CD4-positive, alpha-beta T cell treated with Interleukin-4 for 1 hour (primary cell): ENCODE results near the gene NAXE.
"Not testable (repeated sequence)": the region's sequence is repeated elsewhere in the genome, so short reads cannot be mapped to it uniquely, and the experiment has no call there.

Source experiments
- DNase-seq, 2 donors: peaks; one replicate each; pipeline ENCODE4 v3.0.0-alpha.2; 2020 to 2022

Gene NAXE

DNA sequence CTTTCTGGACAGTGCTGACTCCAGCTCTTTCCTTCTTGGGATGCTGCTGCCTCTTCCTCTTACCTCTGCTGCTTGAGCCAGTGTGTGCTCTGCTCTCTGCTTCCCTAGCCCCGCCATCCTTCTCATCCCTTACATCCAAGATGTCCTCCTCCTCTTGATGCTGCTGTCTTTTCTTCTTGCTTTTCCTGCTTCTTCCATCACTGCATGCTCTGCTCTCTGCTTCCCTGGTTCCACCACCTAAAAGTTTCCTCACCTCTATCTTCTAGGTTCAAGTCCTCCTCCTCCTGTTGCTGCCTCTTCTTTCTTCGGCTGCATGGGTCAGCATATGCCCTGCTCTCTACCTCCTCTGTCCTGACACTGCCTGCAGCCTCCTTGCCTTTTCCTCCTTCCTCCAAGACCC is 3.4 kb downstream of the NAXE start:
- no peak for DNase-seq

DNA sequence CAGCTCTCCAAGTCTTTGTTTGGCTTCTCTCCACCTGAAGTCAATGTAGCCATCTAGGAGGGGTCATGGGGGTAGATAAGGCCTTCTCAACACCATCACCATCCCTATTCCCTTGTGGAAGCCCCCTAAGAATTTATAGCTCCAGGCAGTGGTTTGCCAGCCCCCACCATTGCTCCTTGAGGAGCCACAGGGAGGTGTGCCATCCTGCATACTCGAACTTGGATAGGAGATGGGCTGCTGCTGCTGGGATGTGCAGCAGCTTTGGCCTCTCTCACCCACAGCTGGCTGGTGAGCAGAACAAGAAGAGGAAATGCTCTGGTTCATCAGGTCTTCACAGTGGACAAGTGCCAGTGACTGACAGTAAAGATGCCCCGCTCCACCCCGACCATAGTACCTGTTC is 4.8 kb downstream of the NAXE start:
- DNase-seq, result no peak

DNA sequence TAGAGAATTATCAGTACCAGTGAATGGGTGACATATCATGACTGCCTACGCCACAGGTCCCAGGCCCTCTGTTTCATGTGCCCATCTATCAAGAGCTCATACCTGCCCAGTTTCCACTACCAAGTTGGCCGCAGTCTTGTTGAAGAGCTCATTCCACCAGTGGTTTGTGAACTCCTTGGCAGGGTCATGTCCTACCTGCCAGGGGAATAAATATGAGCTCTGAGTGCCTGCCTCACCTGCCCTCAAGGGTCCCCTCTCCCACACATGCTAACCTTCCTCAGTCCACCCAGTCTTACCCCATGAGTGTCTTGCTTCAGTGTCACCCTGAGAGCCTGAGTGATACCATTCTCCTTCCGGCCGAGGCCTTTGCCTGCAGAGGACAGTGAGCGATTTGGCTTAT is 6.5 kb downstream of the NAXE start:
- DNase-seq, result no peak

DNA sequence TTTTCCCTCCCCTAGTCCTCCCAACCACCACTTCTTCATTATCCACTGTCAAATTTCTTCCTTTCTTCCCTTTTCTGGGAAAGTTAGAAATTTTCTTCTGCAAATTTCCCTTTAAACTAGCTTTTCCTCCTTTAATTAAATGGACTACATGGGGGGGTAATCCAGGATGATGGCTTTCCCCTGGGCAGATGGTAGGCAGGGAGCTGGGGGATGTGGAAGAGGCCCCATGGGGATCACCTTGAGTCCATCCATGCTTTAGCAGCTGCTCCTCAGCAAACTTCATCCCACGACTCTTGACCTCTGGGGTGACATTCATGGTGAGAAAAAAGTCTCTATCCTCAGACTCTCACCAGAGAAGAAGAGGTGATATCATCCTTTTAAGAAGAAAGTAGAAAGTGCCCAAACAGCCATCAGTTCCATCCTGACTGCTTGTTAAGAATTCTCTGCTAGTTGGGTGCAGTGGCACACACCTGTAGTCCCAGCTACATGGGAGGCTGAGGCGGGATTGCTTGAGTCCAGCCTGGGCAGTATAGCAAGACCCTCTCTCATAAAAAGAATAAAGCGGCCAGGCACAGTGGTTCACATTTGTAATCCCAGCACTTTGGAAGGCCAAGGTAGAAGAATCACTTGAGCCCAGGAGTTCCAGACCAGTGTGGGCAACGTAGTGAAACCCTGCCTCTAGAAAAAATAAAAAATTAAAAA is 7.3 kb downstream of the NAXE start:
- DNase-seq, result no peak

DNA sequence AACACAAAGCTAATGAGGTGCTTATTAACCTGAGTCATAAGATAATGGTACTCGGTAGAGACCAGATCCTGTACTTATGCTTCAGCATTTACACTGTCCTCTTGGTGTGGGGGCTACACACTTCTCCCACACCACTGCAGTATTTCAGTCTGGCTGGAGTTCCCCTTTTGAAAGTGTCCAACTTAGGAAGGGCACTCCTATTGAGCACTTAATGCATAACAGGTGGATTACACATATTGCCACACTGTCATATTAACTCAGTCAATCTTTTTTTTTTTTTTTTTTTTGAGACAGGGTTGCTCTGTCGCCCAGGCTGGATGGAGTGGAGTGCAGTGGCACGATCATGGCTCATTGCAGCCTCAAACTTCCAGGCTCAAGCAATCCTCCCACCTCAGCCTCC is 8.2 kb downstream of the NAXE start:
- DNase-seq, result peak in 1 of 2 donors; percentile 47

DNA sequence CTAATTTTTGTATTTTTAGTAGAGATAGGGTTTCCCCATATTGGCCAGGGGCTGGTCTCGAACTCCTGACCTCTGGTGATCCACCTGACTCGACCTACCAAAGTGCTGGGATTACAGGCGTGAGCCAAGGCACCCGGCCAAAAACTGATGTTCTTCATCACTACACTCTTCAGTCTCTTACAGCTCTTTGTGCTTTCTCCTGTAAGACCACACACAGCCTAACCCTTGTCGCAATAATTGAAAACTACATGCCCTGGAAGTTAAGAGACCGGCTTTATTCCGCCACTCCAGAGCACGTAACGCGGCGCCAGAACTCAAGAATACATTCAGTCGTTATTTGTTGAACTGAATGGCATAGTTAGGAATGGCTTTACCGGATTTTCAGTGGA is 9.2 kb downstream of the NAXE start:
- no peak for DNase-seq

DNA sequence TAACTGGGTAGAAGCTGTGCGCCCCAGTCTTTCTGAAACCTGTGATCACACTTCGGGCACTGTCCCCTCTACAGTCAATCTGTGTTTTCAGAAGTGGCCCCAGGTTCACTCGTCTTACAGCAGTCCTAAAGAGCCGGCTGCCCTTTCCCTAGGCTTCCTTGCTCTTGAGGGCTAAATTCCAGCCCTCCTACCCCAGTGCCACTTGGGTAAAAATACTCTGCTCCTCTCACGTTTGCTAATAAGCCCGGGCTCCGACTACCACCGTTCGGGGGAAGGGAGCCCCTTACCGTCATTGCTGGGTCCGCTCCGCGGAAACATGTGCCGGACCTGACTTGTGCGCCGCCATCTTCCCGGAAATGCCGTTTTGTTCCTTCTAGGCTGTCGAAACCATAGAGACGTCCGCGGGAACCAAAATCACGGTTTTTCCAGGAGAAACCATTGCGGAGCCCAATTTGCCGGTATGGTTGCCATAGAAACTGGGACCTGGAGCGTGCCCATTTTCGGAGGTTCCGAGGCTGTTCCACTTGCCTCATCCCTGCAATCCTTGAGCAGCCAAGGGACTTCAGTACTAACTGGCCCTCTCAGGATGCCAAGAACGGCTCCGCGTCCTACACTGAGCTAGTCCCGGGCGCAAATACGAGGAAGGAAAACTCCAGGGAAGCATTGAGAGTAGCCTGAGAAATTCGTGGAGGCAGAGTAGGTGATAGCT is 9.7 kb downstream of the NAXE start, which contains the start of gene GPATCH4:
Gene GPATCH4, minus strand, starts transcription at position 358 of the 709 bp plus-strand sequence.
- DNase-seq, result peak; percentile 82 to 88

DNA sequence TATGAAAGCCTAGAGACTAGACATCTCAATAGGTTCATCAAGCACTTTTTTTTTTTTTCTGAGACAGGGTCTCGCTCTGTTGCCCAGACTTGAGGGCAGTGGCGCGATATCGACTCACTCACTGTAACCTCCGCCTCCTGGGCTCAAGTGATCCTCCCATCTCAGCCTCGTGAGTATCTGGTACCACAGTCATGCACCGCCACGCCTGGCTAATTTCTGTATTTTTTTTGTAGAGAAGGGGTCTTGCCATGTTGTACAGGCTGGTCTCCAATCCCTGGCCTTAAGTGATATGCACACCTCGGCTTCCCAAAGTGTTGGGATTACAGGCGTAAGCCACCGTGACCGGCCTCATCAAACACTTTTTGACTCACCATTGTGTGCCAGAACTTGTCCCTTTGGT is 10.3 kb downstream of the NAXE start:
- DNase-seq, result no peak

DNA sequence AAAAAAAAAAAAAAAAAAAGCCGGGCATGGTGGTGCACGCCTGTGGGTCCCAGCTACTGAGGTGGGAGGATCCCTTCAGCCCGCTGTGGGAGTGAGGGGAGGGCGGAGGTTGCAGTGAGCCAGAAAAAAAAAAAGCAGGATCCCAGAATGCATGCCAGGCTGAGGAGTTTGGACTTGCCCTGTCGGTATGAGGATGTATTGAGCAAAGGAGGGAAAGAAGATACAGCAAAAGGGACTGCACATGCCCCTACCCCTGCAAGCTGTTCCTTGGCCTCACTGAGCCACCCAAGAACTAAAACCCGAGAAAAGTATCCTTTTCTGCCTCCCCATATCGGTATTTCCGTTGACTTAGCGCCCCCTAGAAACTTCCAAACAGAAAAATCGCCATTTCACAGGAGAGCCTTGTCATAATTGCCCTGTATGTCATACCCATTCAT is 11.0 kb downstream of the NAXE start:
- peak in 1 of 2 donors; percentile 37 for DNase-seq

DNA sequence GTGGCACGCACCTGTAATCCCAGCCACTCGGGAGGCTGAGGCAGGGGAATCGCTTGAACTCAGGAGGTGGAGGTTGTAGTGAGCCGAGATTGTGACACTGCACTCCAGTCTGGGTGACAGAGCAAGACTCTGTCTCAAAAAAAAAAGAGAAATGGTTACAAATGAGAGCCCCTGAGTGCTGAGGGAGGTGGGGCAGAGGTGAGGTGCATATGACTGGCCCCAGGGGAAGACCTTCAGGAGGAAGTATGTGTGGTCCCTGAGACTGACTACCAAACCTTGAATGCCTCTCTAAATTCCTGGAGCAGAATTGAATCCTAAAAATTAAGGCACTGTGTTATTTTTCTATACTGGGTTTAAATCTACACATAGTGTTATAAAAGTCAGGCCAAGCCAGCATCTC is 15.8 kb downstream of the NAXE start:
- peak in 1 of 2 donors; percentile 37 for DNase-seq

DNA sequence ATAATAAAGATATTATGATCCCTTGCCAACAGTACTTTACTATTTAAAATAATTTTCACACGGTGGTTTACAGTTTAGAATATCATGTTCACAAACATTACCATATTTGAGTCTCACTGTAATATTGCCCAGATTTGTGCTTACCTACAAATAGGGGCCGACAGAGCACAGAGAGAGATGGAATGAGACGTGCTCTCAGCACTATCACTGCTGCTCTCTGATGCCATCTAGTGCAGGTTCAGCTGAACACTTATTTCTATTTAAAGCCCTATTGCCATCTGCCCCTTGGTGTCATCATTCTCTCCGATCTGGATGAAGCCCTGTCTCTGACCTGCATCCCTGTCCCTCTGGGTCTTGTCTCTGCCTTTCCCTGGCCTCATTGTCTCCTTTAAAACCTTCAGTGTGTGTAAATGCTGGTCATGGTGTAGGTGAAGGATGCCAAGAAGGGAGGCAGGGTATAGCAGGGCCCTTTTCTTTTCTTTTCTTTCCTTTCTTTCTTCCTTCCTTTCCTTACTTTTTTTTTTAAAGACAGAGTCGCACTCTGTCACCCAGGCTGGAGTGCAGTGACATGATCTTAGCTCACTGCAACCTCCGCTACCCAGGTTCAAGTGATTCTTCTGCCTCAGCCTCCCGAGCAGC is 16.6 kb downstream of the NAXE start:
- peak; percentile 77 to 82 for DNase-seq

DNA sequence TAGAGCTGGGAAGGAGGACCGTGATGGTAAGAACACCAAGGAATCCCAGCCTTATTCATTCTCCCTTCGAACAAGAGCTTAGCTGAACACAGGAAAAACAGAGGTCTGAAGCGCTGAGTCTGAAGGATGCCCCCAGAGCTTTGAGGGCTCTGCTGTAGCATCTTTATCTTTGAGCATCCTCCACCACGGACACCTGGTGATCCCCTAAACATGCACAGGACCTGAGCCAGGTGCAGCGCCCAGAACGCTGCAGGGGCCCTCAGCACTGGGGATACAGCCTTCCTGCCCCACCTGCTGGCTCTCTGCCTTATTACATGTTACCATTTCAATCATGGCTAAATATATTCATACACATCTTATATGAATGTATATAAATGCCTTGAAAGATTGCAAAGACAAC is 17.4 kb downstream of the NAXE start:
- peak; percentile 58 to 69 for DNase-seq

DNA sequence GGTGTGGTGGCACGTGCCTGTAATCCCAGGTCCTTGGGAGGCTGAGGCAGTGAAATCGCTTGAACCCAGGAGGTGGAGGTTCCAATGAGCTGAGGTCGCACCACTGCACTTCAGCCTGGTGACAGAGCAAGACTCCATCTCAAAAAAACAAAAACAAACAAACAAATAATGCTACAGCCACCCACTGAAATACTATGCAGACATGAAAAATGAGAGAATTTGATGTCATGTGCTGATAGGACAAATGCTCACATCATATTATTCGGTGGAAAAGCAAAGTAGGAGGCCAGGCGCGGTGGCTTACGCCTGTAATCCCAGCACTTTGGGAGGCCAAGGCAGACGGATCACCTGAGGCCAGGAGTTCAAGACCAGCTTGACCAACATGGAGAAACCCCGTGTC is 18.5 kb downstream of the NAXE start:
- not testable (repeated sequence) for DNase-seq

DNA sequence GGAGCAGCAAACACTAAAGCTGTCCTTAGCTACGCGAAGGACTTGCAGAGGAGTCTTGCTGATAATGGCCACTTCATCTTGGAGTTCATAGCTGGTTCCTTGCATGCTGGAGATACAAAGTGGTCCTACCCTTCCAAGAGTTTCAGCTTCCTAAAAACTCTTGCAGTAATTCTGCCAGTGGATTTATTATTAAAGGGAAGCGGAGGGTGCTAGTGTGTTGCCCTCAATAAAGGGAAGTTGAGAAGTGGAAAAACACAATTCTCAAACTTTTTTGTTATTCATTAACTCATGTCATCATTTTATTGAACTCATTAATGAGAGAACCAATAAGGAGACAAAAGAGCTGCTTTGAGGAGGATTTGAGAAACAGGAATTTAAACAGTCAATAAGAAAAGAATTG is 21.1 kb downstream of the NAXE start:
- DNase-seq, result no peak

DNA sequence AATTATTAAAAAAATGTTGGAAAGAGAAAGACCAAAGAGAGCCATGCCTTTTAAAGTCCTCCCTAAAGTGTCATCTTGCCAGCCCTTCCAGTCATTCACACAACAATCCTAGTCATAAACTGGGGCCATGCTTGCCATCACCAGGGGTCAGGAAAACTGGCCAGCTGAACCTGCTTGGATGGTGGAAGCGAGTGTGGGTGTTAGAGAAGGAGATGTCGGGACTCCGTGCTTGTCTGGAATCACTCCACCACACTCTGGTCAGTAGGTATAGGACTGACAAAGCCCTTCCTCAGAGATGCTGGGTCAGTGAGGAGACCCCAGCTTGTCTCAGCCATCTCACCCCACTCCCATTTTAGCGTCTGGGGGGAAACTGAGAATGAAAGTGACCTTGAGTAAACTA is 24.4 kb downstream of the NAXE start:
- no peak for DNase-seq

DNA sequence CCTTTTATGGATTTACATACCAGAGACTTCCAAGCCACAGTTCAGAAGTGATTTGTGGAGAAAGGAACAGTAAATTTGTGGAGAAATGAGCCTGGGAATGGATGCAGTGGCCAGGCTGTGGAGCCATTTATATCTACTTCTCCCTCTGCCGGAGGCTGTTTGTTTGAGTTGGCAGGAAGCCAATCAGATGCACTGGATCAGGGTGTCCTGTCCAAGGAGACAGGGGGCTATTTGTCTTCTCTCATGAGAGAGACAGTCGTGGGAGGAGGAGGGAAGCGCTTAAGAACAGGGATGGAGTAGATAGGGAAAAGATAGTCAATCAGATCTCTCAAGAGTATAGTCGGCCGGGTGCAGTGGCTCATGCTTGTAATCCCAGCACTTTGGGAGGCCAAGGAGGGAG is 24.9 kb downstream of the NAXE start:
- no peak for DNase-seq

DNA sequence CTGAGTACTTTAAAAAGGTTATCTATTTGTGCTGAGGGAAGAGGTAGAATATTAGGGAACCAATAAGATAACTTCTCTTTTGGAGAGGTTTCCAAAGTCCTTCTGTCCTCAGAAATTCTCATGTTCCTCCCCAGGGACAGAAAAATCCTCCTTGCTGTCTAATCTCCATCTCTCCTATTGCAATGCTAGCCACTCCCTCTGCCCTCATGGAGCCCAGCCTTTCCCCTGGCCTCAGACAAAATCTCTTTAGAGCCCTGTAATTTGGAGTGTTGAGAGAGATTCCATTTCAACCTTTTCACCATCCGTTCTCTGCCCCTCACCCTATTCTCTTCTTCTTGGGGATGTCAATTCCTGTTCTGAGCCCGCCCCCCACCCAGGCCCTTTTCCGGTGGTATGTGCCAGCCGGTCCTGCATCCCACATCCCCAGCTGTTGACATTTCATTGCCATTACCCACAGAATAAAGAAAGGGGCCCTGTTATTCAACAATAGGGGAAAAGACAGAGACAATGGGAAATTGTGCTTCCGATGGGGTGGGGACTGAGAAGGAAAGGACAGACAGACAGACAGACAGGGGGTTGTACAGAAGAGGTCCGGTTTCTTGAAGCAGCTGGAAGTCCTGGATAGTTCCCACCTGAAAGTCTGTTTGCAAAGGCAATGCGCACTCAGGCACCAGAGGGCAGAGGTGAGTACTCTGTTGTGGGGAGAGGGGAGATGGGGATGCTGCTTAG is 27.4 kb downstream of the NAXE start, which contains the start of gene HAPLN2:
Gene HAPLN2, plus strand, starts transcription at position 563 of the 729 bp plus-strand sequence. CDS start 4,076 bp downstream, outside the sequence.
- peak; percentile 14 to 22 for DNase-seq

DNA sequence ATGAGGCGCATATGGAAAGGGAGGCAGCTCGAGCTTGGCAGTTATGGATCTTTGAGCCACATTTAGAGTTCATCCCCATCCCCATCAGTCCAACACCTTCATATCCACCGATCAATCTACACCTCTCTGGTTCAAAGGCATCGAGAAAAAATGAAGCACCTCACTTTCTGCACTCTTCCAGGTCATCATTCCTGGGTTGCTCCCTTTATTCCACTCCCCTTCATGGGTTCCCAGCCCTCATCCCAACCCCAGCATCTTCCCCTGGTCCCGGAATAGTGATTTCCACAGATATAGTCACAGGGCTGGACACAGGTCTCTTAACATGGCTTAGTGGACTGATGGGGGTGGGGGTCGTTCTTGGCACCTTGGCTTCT is 28.0 kb downstream of the NAXE start:
- no peak for DNase-seq

DNA sequence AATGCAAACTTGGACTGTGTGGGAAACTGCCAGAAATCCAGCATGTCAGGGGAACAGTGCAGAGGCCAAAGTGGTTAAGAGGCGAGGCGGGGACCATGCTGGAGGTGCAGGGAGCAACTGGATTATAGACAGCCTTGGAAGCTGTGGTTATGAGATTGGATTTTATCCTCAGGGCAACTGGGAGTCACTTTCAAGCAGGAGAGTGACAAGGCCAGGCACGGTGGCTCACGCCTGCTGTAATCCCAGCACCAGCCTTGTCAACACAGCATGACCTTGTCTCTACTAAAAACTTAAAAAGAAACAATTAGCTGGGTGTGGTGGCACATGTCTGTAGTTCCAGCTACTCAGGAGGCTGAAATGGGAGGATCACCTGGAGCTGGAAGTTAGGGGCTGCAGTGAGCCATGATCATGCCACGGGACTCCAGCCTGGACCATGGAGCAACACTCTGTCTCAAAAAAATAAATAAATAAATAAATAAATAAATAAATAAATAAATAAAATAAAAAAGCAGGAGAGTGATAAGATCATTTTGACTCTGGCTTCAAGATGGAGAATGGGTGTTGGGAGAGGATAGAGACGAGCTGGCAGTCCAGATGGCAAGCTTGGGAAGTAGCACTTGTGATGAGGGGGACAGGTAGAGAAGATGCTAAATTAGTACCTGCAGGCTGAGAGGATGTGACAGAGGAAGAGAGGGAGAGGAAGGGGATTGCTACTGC is 31.2 kb downstream of the NAXE start:
- no peak for DNase-seq

DNA sequence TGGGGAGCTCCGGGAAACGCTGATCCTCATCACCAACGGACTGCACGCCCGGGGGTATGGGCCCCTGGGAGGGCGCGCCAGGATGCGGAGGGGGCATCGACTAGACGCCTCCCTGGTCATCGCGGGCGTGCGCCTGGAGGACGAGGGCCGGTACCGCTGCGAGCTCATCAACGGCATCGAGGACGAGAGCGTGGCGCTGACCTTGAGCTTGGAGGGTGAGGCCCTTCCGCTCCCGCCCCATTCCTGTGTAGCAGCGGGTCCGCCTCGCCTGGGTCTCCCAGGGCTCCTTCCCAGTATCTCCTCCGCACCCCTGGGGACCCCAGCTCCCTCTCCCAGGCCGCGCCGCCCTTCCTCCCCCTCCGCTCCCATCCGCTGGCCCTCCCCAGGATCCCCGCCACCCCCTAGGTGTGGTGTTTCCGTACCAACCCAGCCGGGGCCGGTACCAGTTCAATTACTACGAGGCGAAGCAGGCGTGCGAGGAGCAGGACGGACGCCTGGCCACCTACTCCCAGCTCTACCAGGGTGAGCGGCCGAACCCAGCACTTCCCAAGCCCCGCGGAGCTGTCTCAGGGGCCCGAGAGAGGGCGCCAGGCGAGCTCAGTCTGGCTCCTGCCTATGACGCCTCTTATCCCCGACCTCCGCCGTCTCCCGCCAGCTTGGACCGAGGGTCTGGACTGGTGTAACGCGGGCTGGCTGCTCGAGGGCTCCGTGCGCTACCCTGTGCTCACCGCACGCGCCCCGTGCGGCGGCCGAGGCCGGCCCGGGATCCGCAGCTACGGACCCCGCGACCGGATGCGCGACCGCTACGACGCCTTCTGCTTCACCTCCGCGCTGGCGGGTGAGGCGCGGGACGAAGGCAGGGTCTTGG is 32.6 kb downstream of the NAXE start:
- peak; percentile 29 to 37 for DNase-seq

DNA sequence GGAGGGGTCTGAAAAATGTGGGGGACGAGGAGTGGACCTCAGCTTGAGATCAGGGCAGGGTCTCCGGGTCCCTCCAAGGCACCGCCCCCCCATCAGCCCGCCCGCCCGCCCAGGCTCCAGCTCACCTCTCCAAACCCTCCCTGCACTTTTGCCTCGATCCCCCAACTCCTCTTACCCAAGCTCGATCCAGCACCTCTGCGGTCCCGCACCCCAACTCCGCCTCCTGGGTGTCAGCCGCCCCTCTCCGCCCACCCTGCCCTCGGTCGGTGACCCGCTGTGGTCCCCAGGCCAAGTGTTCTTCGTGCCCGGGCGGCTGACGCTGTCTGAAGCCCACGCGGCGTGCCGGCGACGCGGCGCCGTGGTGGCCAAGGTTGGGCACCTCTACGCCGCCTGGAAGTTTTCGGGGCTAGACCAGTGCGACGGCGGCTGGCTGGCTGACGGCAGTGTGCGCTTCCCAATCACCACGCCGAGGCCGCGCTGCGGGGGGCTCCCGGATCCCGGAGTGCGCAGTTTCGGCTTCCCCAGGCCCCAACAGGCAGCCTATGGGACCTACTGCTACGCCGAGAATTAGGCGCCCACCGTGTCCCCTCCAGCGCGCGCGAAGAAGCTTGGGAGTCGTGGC is 33.3 kb downstream of the NAXE start:
- DNase-seq, result no peak
